GM19397 (cell line): ENCODE data around the gene CHST10.
"Not testable (repeated sequence)": the region's sequence is repeated elsewhere in the genome, so short reads cannot be mapped to it uniquely, and the experiment has no call there.

Experiments used
- ATAC-seq: cut with Tn5 transposase; IDR thresholded peaks from one replicate; pipeline ENCODE4 v1.9.1; 2021; ENCODE audit warnings: mild to moderate bottlenecking, moderate library complexity; ENCODE audit not compliant: unreplicated experiment

Gene CHST10

GRCh38 chr2:100342466-100342865 is 75.0 kb downstream of the CHST10 start:
- ATAC-seq, result not testable (repeated sequence)
